ENCODE measurements around the gene DNAJA1. TPM values are rescaled to one million over a fixed set of nuclear protein-coding genes. Genes with fewer than 3 reads are reported as not detected.

The DNAJA1 gene
- total RNA-seq, 6 experiments from 2014 or later, result 118 to 171 (median 140) TPM

- H3K36me3 Mint-ChIP-seq (ENCODE audit: low read depth), result peaks cover 34% of the 10 kb centered on the region
- DNase-seq, result no peak
- H3K27me3 Mint-ChIP-seq (ENCODE audit: insufficient read depth), result no peaks in the 10 kb centered on the region; the same call in 1 of the 2 replicates
- no peak for TF ChIP-seq CTCF (IDR thresholded peaks at IDR 0.05)
- no peak overlapping the region for H3K4me3 Mint-ChIP-seq
- H3K4me1 Mint-ChIP-seq (ENCODE audit: low read depth), result peaks cover 40% of the 10 kb centered on the region
- no peaks in the 10 kb centered on the region for H3K9me3 Mint-ChIP-seq
- H3K27ac Mint-ChIP-seq, result peak overlapping the region; percentile 55; the same call in 1 of the 2 replicates
Observed at GRCh38 chr9:33022755-33023154, 2.3 kb upstream of the DNAJA1 start.

- Mint-ChIP-seq H3K4me3 (peak overlapping the region; percentile 94), H3K9me3 (no peaks in the 10 kb centered on the region), H3K36me3 (ENCODE audit: low read depth) (peaks cover 42% of the 10 kb centered on the region), H3K27me3 (ENCODE audit: insufficient read depth) (no peaks in the 10 kb centered on the region; the same call in 1 of the 2 replicates), H3K4me1 (ENCODE audit: low read depth) (peaks cover 49% of the 10 kb centered on the region), H3K27ac (peak overlapping the region; percentile 96)
- TF ChIP-seq CTCF (IDR thresholded peaks at IDR 0.05), result no peak
- no peak for DNase-seq
Observed at GRCh38 chr9:33023661-33024060, 1.4 kb upstream of the DNAJA1 start.

GRCh38 chr9:33024126-33024965 lies 727 bp upstream of the DNAJA1 start:
- TF ChIP-seq CTCF (IDR thresholded peaks at IDR 0.05), result no peak
- H3K9me3 Mint-ChIP-seq, result no peaks in the 10 kb centered on the region
- peak overlapping the region; percentile 96 for H3K27ac Mint-ChIP-seq
- peaks cover 55% of the 10 kb centered on the region for H3K4me1 Mint-ChIP-seq (ENCODE audit: low read depth)
- H3K36me3 Mint-ChIP-seq (ENCODE audit: low read depth), result peaks cover 48% of the 10 kb centered on the region
- H3K27me3 Mint-ChIP-seq (ENCODE audit: insufficient read depth), result no peaks in the 10 kb centered on the region; the same call in 1 of the 2 replicates
- no peak for DNase-seq
- H3K4me3 Mint-ChIP-seq, result peak overlapping the region; percentile 94

GRCh38 chr9:33025572-33026342 lies 684 bp downstream of the DNAJA1 start:
- Mint-ChIP-seq H3K36me3 (ENCODE audit: low read depth) (peaks cover 53% of the 10 kb centered on the region), H3K4me1 (ENCODE audit: low read depth) (peaks cover 70% of the 10 kb centered on the region), H3K9me3 (no peaks in the 10 kb centered on the region), H3K27me3 (ENCODE audit: insufficient read depth) (no peaks in the 10 kb centered on the region; the same call in none of the 2 replicates), H3K27ac (peak overlapping the region; percentile 96), H3K4me3 (peak overlapping the region; percentile 94)
- DNase-seq, result peak; percentile 24
- no peak for TF ChIP-seq CTCF (IDR thresholded peaks at IDR 0.05)

GRCh38 chr9:33029231-33029786 lies 4.2 kb downstream of the DNAJA1 start:
- no peak for DNase-seq
- peaks cover 60% of the 10 kb centered on the region for H3K36me3 Mint-ChIP-seq (ENCODE audit: low read depth)
- peak overlapping the region; percentile 25; the same call in 1 of the 2 replicates for H3K4me3 Mint-ChIP-seq
- H3K4me1 Mint-ChIP-seq (ENCODE audit: low read depth), result peaks cover 71% of the 10 kb centered on the region
- no peaks in the 10 kb centered on the region; the same call in 1 of the 2 replicates for H3K27me3 Mint-ChIP-seq (ENCODE audit: insufficient read depth)
- no peak for TF ChIP-seq CTCF (IDR thresholded peaks at IDR 0.05)
- H3K27ac Mint-ChIP-seq, result peak overlapping the region; percentile 55
- H3K9me3 Mint-ChIP-seq, result no peaks in the 10 kb centered on the region

Measured in HFFc6 (cell line).